BJ (cell line): Measurements from ENCODE around the gene NYNRIN. TPM values are rescaled to one million over a fixed set of nuclear protein-coding genes. Genes with fewer than 3 reads are reported as not detected.

Experiments
- CTCF ChIA-PET: fragments of 350-600 bp; formaldehyde crosslinking; extraction: SDS; loops from one replicate; lab custom pipeline; 2021; ENCODE audit warnings: antibody characterized with exemption, inconsistent platforms; lab: Yijun Ruan, JAX
- POLR2A ChIA-PET: fragments of 300-600 bp; sonication (Branson Sonifier 250); formaldehyde crosslinking; extraction: SDS; loops from one replicate; lab custom pipeline; 2021; ENCODE audit warnings: antibody characterized with exemption; lab: Charles Lee
- DNase-seq: peaks from one replicate; pipeline ENCODE4 v3.0.0-alpha.2; 2011; ENCODE audit warnings: low read depth
- H3K27me3 ChIP-seq: 2 replicates; pipeline ENCODE4 v1.6.0; 2011; ENCODE audit warnings: low read length; ENCODE audit not compliant: control insufficient read depth, insufficient read depth
- H3K36me3 ChIP-seq: 2 replicates; pipeline ENCODE4 v1.5.1; 2011; ENCODE audit warnings: low read length; ENCODE audit not compliant: control insufficient read depth, insufficient read depth
- H3K4me3 ChIP-seq: 2 replicates; pipeline ENCODE4 v1.5.1; 2011; ENCODE audit warnings: low read depth, mild to moderate bottlenecking, control low read depth, low read length
- polyA plus RNA-seq: library from polyadenylated mRNA; depleted of rRNA; stranded (reverse); fragments of >200 nt; gene quantifications from 2 replicates; pipeline ENCODE4 v1.2.3, GENCODE V29; 2011
- TF ChIP-seq, protein P1 (sequence below): IDR thresholded peaks from 2 replicates; pipeline ENCODE4 v1.5.1; 2011; ENCODE audit warnings: low read depth, mild to moderate bottlenecking, control low read depth, inconsistent platforms, low read length, moderate library complexity; ENCODE audit not compliant: insufficient read depth

NYNRIN gene
- polyA plus RNA-seq, 1 experiment = 10.1 TPM

DNA sequence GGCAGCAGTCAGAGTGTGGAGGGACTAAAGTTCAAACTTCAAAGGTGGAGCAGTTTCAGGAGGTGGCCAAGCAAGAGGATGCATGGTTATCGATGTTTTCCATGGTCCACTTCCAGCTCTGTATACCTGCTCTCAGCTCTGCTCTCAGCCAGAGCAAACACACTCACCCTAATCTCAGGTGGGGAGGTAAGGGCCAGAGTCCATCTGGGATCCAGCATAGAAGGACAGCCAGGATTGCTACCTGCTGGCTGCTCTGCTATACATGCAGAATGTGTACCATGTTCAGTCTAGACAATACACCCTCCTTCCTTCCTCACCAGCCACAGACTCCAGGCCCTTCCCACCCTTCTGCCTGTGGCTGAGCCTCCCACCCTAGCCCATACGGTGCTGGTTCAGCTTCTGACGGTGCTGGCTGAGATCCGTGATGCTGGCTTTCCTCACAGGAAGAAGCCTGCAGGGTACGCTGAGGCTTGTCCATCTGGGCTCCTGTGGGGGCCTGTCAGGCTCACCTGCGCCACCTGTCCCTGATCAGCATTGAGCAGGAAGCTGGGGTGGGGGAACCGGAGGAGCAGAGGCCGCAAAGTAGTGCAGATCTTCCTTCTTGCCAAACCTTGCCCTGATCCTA lies 28.2 kb downstream of the NYNRIN start:
- ChIA-PET CTCF (interaction anchor here (1.5 to 11.6 kb wide), 3 partner anchors 10 to 94 kb away, joined by 6 to 491 read pairs (median 33); partner anchors contain the start of genes ADCY4 and RIPK3), POLR2A (no interaction called here)
- Histone ChIP-seq H3K36me3 (peaks cover 4% of the 10 kb centered on the region), H3K4me3 (no peak overlapping the region), H3K27me3 (no peaks in the 10 kb centered on the region)
- DNase-seq = no peak
- TF ChIP-seq, protein P1, sequence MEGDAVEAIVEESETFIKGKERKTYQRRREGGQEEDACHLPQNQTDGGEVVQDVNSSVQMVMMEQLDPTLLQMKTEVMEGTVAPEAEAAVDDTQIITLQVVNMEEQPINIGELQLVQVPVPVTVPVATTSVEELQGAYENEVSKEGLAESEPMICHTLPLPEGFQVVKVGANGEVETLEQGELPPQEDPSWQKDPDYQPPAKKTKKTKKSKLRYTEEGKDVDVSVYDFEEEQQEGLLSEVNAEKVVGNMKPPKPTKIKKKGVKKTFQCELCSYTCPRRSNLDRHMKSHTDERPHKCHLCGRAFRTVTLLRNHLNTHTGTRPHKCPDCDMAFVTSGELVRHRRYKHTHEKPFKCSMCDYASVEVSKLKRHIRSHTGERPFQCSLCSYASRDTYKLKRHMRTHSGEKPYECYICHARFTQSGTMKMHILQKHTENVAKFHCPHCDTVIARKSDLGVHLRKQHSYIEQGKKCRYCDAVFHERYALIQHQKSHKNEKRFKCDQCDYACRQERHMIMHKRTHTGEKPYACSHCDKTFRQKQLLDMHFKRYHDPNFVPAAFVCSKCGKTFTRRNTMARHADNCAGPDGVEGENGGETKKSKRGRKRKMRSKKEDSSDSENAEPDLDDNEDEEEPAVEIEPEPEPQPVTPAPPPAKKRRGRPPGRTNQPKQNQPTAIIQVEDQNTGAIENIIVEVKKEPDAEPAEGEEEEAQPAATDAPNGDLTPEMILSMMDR = no peak

DNA sequence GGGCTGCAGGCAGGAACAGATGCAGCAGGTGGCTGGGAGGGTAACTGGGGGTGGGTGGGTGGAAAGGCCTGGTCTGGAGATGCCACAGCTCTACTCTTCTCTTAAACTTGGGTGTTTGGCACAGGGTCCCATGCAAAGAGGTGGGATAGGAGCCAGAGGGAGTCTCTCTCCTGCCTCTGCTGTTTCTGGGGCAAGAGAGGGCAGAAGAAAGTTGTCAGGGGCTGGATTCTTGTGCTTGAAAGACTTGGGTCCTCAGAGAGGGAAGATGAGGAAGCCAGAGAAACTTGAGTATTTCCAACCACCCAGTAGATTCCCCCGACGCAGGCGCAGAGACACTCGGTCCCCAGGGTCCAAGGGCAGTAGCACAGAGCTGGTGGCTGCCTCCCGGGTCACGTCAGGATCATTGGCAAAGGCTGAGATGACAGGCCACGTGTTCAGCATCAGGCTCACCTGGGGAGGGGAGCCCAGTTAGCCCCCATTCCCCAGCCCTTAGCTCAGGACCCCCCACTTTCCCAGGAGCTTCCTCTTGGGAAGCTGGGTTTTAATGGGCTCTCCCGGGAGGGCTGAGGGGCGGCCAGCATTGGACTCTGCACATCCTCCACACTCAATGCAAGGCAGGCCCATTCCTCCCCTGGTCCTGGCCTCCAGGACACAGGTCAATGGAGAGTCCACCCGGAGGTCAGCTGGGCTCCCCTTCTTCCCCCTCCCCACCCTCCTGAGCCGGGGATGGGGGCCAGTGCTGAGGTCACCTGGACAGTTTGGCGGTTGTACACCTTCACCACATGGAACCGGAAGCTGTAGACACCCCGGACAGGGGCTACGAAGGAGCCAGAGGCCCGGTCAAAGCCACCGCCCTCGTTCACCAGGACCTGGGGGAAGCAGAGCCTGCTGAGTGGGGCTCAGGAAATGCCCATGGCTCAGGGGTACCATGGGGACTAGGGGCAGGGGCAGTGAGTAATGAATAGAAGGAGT lies 29.0 kb downstream of the NYNRIN start:
- ChIA-PET POLR2A (no interaction called here), CTCF (interaction anchor here (1.0 to 11.6 kb wide), 3 partner anchors 9 to 93 kb away, joined by 6 to 491 read pairs (median 7); partner anchors contain the start of genes ADCY4 and RIPK3)
- H3K4me3 ChIP-seq = no peak overlapping the region
- H3K27me3 ChIP-seq = no peaks in the 10 kb centered on the region
- no peak for DNase-seq
- TF ChIP-seq, protein P1 = no peak
- H3K36me3 ChIP-seq = peaks cover 11% of the 10 kb centered on the region

DNA sequence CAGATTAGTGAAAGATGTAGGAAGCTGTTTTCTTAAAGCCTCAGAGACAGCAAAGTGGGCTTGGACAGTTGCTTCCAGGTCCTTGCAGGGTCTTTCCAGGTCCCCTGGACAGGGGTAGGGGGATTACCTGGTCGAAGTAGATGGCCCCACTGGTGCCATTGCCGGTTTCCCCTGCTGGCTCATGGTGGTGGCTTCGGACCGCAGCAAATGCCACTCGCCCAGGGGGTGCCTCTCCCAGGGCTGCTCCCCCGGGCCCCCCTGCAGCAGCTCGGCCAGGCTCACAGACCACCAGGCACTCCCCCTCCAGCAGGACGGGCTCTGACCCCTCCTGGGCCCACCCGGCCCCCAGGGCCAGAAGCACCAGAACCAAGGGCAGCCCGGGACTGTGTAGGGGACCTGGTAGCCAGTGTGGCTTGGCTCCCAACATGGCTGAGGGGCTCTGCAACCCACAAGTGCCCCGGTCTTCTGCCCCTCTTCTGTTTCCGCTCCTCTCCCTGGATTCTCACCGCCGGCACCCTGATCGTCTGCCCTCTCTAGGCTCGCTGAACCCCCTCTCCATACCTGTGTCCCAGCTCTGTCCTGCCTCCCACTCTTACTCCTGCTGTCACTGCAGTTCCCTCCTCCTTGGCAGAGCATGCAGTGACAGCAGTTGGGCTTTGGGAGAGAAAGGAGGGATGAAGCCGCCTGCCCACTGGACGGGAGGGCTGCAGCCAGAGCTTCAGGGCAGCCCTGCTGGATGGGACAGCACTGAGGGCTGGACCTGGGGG lies 30.0 kb downstream of the NYNRIN start:
- Histone ChIP-seq H3K36me3 (peaks cover 13% of the 10 kb centered on the region), H3K4me3 (peak overlapping the region; percentile 58), H3K27me3 (no peaks in the 10 kb centered on the region)
- DNase-seq = no peak
- ChIA-PET POLR2A (no interaction called here), CTCF (interaction anchor here (1.2 to 11.6 kb wide), 6 partner anchors 9 to 119 kb away, joined by 3 to 491 read pairs (median 34); partner anchors contain the start of genes ADCY4, LTB4R2, NFATC4 and RIPK3)
- TF ChIP-seq, protein P1 = no peak

DNA sequence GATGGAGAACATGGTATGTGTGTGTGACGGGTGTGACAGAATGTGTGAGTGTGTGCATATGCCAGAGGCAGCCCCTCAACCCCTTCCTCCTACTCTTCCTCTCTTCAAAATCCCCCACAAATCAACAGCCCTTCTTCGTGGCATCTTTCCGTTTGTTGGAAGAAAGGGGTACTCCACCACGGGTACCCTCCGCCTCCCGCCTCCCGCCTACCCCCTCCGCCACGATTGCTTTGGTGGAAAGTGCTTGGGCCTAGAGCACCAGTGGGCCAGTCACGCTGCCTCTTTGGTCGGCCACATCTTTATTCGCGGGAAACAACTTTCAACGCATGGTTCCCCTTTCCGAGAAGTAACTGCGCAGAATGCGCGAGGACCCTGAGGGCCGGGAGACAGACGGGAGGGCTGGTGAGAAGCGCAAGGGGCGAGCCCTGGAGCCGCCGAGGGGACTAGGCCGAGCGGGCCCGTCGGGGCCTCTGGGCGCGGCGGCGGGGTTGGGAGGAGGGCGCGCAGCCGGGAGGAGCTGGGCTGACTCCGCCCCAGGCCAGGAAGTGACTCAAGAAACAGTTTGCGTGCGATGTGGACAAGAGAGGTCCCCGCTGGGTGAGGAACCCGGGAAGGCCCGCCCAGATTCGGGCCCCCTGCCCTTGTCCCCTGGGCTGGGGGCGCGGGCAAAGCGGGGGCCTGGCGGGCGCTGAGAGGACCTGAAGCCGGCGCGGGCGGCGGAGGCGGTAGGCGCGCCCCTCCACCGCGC lies 30.8 kb downstream of the NYNRIN start, which contains the start of the genes CBLN3 and KHNYN:
CBLN3 (minus strand) TSS at position 274 of the 748 bp plus-strand sequence. CDS start 614 bp downstream, outside the sequence.
KHNYN (plus strand) TSS at position 560 of the 748 bp plus-strand sequence. CDS start 777 bp downstream, outside the sequence.
- H3K4me3 ChIP-seq = peak within 1 kb of the TSS; percentile 58
- no peak for DNase-seq
- TF ChIP-seq, protein P1 = no peak
- peaks cover 13% of the 10 kb centered on the region for H3K36me3 ChIP-seq
- ChIA-PET CTCF (interaction anchor here (0.9 to 11.6 kb wide), 11 partner anchors 10 to 119 kb away, joined by 3 to 491 read pairs (median 31); partner anchors contain the start of genes ADCY4, LTB4R2, NFATC4 and NYNRIN), POLR2A (interaction anchor here (0.6 to 1.5 kb wide), 3 partner anchors 63 to 793 kb away, joined by 3 to 9 read pairs (median 4); no protein-coding TSS in a partner anchor)
- no peaks in the 10 kb centered on the region for H3K27me3 ChIP-seq
